ENCODE measurements around the gene PVALEF.
"Not testable (repeated sequence)": the region's sequence is repeated elsewhere in the genome, so short reads cannot be mapped to it uniquely, and the experiment has no call there.

Gene PVALEF

DNA sequence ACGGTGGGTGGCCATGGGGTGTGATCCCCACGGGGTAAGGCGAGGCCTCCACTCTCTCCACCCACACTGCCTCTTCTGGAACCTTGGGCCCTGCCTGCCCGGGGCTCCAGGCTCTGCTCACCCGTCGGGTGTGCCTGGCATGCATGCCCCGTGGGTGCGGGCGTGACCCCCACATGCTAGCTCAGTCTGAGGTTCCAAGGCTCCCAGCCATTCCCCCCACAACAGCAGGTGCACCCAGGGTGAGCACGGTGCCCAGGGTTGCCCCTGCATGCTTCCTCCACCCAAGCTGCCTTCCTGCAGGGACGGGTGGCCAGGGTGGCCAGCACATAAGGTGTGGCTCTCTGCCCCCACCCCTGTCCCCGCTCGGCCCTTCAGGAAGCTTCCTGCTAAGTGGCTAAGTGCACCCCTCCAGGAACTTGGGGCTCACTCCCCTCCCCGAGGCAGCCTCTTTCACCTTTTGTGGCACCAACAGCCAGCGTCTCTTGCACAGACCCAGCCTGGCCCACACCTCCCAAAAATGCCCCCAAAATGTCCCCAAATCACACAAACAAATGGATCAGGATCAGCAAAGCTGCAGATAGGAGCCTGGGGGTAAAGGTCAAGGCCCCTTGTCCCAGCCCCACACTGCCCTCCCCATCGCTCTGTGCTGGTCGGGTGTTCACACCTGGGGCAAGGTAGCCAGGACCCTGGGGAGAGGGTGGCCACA, 21.4 kb upstream of the PVALEF start:
- ChIA-PET POLR2A (ENCODE audit: low non-redundant PET) (no interaction called here), CTCF (interaction anchor here (0.9 to 1.0 kb wide), 2 partner anchors 57 to 95 kb away, joined by 3 read pairs; partner anchors contain the start of genes NDUFAF8 and TEPSIN)
- TF ChIP-seq, protein P1, sequence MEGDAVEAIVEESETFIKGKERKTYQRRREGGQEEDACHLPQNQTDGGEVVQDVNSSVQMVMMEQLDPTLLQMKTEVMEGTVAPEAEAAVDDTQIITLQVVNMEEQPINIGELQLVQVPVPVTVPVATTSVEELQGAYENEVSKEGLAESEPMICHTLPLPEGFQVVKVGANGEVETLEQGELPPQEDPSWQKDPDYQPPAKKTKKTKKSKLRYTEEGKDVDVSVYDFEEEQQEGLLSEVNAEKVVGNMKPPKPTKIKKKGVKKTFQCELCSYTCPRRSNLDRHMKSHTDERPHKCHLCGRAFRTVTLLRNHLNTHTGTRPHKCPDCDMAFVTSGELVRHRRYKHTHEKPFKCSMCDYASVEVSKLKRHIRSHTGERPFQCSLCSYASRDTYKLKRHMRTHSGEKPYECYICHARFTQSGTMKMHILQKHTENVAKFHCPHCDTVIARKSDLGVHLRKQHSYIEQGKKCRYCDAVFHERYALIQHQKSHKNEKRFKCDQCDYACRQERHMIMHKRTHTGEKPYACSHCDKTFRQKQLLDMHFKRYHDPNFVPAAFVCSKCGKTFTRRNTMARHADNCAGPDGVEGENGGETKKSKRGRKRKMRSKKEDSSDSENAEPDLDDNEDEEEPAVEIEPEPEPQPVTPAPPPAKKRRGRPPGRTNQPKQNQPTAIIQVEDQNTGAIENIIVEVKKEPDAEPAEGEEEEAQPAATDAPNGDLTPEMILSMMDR (conservative IDR thresholded peaks at IDR 0.05; ENCODE audit: low read depth) = no peak
- no peak for DNase-seq (ENCODE audit: low spot score)
- no peak overlapping the region for H3K27ac ChIP-seq

- no peak overlapping the region for H3K27ac ChIP-seq
- TF ChIP-seq, protein P1 (conservative IDR thresholded peaks at IDR 0.05; ENCODE audit: low read depth) = no peak
- ChIA-PET CTCF (interaction anchor here (1.0 kb wide), 1 partner anchor 56 kb away, joined by 3 read pairs; no protein-coding TSS in a partner anchor), POLR2A (ENCODE audit: low non-redundant PET) (no interaction called here)
- no peak for DNase-seq (ENCODE audit: low spot score)
These were observed 20.9 kb upstream of the PVALEF start for GRCh38 chr17:81144423-81144781.

- ChIA-PET CTCF (interaction anchor here (0.6 to 0.8 kb wide), 2 partner anchors 107 to 338 kb away, joined by 3 to 7 read pairs; no protein-coding TSS in a partner anchor), POLR2A (ENCODE audit: low non-redundant PET) (interaction anchor here (0.6 kb wide), 1 partner anchor 20 kb away, joined by 3 read pairs; the partner anchor contains the start of gene AATK)
- not testable (repeated sequence) for DNase-seq (ENCODE audit: low spot score); H3K27ac ChIP-seq
These were observed 19.1 kb upstream of the PVALEF start for GRCh38 chr17:81146208-81146607.

GRCh38 chr17:81147701-81148100, 17.6 kb upstream of the PVALEF start:
- CTCF ChIA-PET = interaction anchor here (0.6 to 1.0 kb wide), 2 partner anchors 19 to 159 kb away, joined by 3 read pairs; no protein-coding TSS in a partner anchor
- POLR2A ChIA-PET (ENCODE audit: low non-redundant PET) = no interaction called here
- no peak overlapping the region for H3K27ac ChIP-seq
- no peak for DNase-seq (ENCODE audit: low spot score)
- TF ChIP-seq, protein P1 (conservative IDR thresholded peaks at IDR 0.05; ENCODE audit: low read depth) = no peak

- POLR2A ChIA-PET (ENCODE audit: low non-redundant PET) = no interaction called here
- H3K27ac ChIP-seq = no peak overlapping the region
- TF ChIP-seq, protein P1 (conservative IDR thresholded peaks at IDR 0.05; ENCODE audit: low read depth) = no peak
- CTCF ChIA-PET = no interaction called here
- DNase-seq (ENCODE audit: low spot score) = no peak
These were observed 16.7 kb upstream of the PVALEF start for GRCh38 chr17:81148571-81148970.

DNA sequence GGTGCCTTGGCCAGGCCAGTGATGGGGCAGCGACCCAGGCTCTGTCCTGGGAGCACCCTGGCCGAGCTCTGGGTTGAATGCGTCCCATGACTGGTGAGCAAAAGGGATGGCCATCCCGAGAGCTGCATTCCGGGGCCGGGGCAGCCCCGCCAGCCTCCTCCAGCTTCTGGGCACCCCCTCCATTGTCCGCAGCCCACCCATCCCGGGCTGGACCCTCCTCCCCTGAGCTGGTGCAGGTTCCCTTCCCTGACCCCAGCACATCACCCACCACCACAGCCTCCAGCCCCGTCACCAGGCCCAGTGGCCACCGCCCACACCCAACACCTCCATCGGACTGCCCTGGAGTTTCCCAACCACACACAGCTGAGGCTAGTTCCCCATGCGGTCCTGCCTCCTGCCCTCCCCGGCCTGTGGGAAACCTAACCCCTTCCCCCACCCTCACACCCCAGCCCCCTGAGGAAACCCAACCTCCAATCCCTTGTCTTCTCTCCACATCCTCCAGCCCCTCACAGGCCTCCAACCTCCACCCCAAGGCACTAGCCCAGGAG, 16.2 kb upstream of the PVALEF start:
- H3K27ac ChIP-seq = no peak overlapping the region
- TF ChIP-seq, protein P1 (conservative IDR thresholded peaks at IDR 0.05; ENCODE audit: low read depth) = no peak
- no peak for DNase-seq (ENCODE audit: low spot score)
- ChIA-PET CTCF (interaction anchor here (0.8 kb wide), 1 partner anchor 52 kb away, joined by 4 read pairs; no protein-coding TSS in a partner anchor), POLR2A (ENCODE audit: low non-redundant PET) (no interaction called here)
